Glomerular visceral epithelial cell (primary cell): ENCODE measurements around the gene ORC2.

Experiments used
- DNase-seq: peaks from one replicate; pipeline ENCODE4 v3.0.0-alpha.2; 2016; ENCODE audit errors: extremely low spot score

ORC2 gene

DNA sequence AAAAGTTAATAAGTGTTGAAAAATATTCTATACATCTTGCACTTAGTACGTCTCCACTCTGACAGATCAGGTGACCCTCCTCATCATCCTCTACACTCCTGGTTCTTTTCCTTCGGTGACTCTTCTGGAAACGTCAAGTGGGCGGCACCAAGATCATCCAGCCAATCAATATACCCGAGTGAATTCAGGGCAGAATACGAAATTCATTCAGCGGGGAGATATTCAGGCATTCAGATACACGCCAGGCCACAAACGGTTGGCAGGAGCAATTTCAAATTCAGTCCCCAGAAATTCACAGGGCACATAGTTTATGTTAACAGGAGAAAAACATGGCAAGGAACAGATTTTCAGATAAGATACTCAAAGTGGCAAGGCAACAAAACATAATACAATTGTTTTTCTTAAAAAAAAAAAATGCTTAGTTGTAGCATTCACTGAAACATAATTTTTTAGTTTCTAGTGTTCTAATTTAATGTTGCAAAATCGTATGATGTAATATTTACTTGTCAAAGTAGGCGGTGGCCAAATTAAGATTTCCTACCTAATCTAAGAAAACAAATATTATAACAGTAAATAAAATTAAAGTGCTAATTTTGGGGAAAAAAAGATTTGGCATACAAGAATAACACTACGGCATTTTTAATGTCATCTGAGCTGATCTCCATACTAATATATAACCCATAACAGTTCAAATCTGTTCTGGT lies 103.2 kb downstream of the ORC2 start:
- no peak for DNase-seq
